SK-N-SH treated with all-trans-retinoic acid at 6 μM for 48 hours (cell line): ENCODE results near the gene GREM1.
A peak's percentile ranks its signal among the peaks of the same experiment; 100 is the strongest.

ENCODE experiments used
- ATAC-seq: fragments of 200-7000 bp; cut with Tn5 transposase; 3 replicates; pipeline ENCODE4 v1.9.1; 2020; ENCODE audit warnings: mild to moderate bottlenecking, moderate library complexity
- ARNTL ChIP-seq: fragments of 450-650 bp; formaldehyde crosslinking; IDR thresholded peaks from 2 replicates; pipeline ENCODE4 v1.5.0; 2020; ENCODE audit warnings: low read depth, mild to moderate bottlenecking, moderate library complexity, borderline replicate concordance
- BACH2 ChIP-seq: fragments of 250-450 bp; sonication (Bioruptor Pico); IDR thresholded peaks from 2 replicates; pipeline ENCODE4 v1.9.0; 2021; ENCODE audit warnings: mild to moderate bottlenecking, borderline replicate concordance
- ESRRG ChIP-seq: fragments of 250-450 bp; sonication (Bioruptor Pico); IDR thresholded peaks from 2 replicates; pipeline ENCODE4 v1.6.1; 2021; ENCODE audit warnings: mild to moderate bottlenecking
- GLIS3 ChIP-seq: fragments of 250-450 bp; sonication (Bioruptor Pico); IDR thresholded peaks from 2 replicates; pipeline ENCODE4 v1.5.0; 2020; ENCODE audit warnings: mild to moderate bottlenecking, moderate library complexity
- OSR1 ChIP-seq: fragments of 250-450 bp; sonication (Bioruptor Pico); IDR thresholded peaks from 2 replicates; pipeline ENCODE4 v1.8.0; 2022; ENCODE audit warnings: moderate library complexity, mild to moderate bottlenecking, inconsistent platforms
- PPARA ChIP-seq: fragments of 250-450 bp; sonication (Bioruptor Pico); IDR thresholded peaks from 2 replicates; pipeline ENCODE4 v1.5.0; 2020; ENCODE audit warnings: mild to moderate bottlenecking, borderline replicate concordance
- RARB ChIP-seq: fragments of 250-450 bp; sonication (Bioruptor Pico); IDR thresholded peaks from 2 replicates; pipeline ENCODE4 v1.8.0; 2021; ENCODE audit warnings: mild to moderate bottlenecking, moderate library complexity
- SNAI2 ChIP-seq: fragments of 250-450 bp; sonication (Bioruptor Pico); IDR thresholded peaks from 2 replicates; pipeline ENCODE4 v1.5.0; 2020; ENCODE audit warnings: mild to moderate bottlenecking, moderate library complexity
- TCF4 ChIP-seq: fragments of 250-450 bp; sonication (Bioruptor Pico); IDR thresholded peaks from 2 replicates; pipeline ENCODE4 v1.8.0; 2021; ENCODE audit warnings: mild to moderate bottlenecking, moderate library complexity, borderline replicate concordance
- TOX ChIP-seq: fragments of 250-450 bp; sonication (Bioruptor Pico); IDR thresholded peaks from 2 replicates; pipeline ENCODE4 v1.8.0; 2021; ENCODE audit warnings: mild to moderate bottlenecking, moderate library complexity, borderline replicate concordance
- ZC3H10 ChIP-seq: fragments of 250-450 bp; sonication (Bioruptor Pico); IDR thresholded peaks from 2 replicates; pipeline ENCODE4 v1.5.1; 2021; ENCODE audit warnings: mild to moderate bottlenecking, moderate library complexity
- ZFP30 ChIP-seq: fragments of 450-650 bp; formaldehyde crosslinking; IDR thresholded peaks from 2 replicates; pipeline ENCODE4 v1.5.0; 2022; ENCODE audit warnings: mild to moderate bottlenecking, moderate library complexity
- ZNF8 ChIP-seq: fragments of 450-650 bp; formaldehyde crosslinking; IDR thresholded peaks from 2 replicates; pipeline ENCODE4 v1.5.0; 2020; ENCODE audit warnings: mild to moderate bottlenecking, moderate library complexity
- TF ChIP-seq, protein P1 (sequence below): fragments of 250-450 bp; sonication (Bioruptor Pico); IDR thresholded peaks from 2 replicates; pipeline ENCODE4 v1.8.0; 2020; ENCODE audit warnings: mild to moderate bottlenecking, moderate library complexity, borderline replicate concordance
- TF ChIP-seq, protein P2 (sequence below): fragments of 250-450 bp; sonication (Bioruptor Pico); IDR thresholded peaks from 2 replicates; pipeline ENCODE4 v1.5.1; 2020; ENCODE audit warnings: low read depth, mild to moderate bottlenecking, moderate library complexity
- TF ChIP-seq, protein P3 (sequence below): fragments of 250-450 bp; sonication (Bioruptor Pico); IDR thresholded peaks from 2 replicates; pipeline ENCODE4 v1.5.0; 2020; ENCODE audit warnings: mild to moderate bottlenecking, moderate library complexity
- TF ChIP-seq, protein P4 (sequence below): fragments of 250-450 bp; sonication (Bioruptor Pico); IDR thresholded peaks from 2 replicates; pipeline ENCODE4 v1.5.1; 2021; ENCODE audit warnings: mild to moderate bottlenecking, moderate library complexity

The GREM1 gene

DNA sequence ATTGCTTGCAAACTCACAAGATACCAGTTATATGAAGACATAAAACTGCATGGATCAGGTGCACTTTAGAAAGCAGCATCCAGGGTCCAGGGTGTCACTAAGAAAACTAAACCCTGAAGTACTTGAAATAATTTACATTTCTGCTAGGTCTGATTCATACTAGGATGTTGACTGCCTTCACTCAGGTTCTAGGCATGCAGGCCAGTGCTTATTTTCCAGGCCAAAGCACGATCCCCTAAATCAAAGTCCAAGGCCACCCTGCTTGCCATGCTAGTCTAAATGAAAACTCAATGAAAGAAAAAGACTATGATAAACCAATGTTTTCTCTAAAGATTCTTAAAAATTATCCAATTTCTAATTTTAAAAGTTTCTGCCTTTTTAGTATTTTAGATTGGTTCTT is 49.4 kb downstream of the GREM1 start:
- no peak for ATAC-seq
- TF ChIP-seq GLIS3 (CRISPR knock-in tag) (no peak), TCF4 (CRISPR knock-in tag) (no peak), ZFP30 (CRISPR knock-in tag) (no peak), ESRRG (CRISPR knock-in tag) (no peak), TOX (CRISPR knock-in tag) (no peak)

DNA sequence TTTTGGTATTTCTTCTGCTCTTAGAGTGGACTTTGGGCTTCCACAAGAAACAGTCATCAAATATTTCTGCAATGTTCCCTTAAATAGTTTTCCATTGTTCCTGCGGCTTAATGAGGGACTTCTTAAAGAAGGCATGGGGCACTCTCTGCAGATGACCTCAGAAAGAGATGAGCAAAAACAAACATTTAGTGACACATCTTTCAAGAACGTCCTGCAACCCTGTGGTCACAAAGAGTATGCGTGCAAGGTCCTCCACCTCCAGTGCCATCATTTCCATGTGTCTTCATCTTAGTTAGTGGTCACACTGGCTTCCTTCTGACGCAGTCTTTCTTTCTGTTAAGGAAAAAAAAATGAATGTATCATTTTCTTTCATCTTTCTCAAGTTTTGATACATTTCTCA is 56.2 kb downstream of the GREM1 start:
- TF ChIP-seq TCF4 (CRISPR knock-in tag): no peak
- TF ChIP-seq, protein P1, sequence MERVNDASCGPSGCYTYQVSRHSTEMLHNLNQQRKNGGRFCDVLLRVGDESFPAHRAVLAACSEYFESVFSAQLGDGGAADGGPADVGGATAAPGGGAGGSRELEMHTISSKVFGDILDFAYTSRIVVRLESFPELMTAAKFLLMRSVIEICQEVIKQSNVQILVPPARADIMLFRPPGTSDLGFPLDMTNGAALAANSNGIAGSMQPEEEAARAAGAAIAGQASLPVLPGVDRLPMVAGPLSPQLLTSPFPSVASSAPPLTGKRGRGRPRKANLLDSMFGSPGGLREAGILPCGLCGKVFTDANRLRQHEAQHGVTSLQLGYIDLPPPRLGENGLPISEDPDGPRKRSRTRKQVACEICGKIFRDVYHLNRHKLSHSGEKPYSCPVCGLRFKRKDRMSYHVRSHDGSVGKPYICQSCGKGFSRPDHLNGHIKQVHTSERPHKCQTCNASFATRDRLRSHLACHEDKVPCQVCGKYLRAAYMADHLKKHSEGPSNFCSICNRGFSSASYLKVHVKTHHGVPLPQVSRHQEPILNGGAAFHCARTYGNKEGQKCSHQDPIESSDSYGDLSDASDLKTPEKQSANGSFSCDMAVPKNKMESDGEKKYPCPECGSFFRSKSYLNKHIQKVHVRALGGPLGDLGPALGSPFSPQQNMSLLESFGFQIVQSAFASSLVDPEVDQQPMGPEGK (CRISPR knock-in tag): no peak
- TF ChIP-seq ARNTL: no peak
- TF ChIP-seq, protein P2, sequence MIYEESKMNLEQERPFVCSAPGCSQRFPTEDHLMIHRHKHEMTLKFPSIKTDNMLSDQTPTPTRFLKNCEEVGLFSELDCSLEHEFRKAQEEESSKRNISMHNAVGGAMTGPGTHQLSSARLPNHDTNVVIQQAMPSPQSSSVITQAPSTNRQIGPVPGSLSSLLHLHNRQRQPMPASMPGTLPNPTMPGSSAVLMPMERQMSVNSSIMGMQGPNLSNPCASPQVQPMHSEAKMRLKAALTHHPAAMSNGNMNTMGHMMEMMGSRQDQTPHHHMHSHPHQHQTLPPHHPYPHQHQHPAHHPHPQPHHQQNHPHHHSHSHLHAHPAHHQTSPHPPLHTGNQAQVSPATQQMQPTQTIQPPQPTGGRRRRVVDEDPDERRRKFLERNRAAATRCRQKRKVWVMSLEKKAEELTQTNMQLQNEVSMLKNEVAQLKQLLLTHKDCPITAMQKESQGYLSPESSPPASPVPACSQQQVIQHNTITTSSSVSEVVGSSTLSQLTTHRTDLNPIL (CRISPR knock-in tag): no peak
- TF ChIP-seq ZFP30 (CRISPR knock-in tag): no peak
- TF ChIP-seq, all 23 proteins: peak for 0

DNA sequence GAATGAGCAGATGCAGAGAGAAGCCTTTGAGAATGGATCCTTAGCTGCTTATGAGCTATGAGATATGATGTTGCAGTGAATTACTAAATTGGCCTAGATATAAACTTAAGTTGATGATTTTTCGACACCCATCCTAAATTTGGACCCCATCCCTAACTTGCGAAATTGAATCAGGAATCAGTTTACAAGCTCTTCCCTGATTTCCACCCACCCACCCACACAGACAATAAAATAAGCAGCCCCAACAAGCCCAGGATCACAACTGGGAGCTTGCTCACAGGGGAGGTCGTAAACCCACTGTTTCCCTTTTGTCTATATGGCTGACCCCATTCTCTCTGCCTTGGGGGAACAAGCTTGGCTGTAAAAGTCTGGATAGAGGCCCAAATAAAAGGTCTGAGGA is 57.3 kb downstream of the GREM1 start:
- ATAC-seq: no peak
- TF ChIP-seq, protein P2 (CRISPR knock-in tag): no peak
- no peak for TF ChIP-seq OSR1 (CRISPR knock-in tag)
- TF ChIP-seq ESRRG (CRISPR knock-in tag): no peak
- no peak for TF ChIP-seq PPARA (CRISPR knock-in tag)
- TF ChIP-seq RARB (CRISPR knock-in tag): no peak
- TF ChIP-seq BACH2 (CRISPR knock-in tag): no peak
- TF ChIP-seq, protein P3, sequence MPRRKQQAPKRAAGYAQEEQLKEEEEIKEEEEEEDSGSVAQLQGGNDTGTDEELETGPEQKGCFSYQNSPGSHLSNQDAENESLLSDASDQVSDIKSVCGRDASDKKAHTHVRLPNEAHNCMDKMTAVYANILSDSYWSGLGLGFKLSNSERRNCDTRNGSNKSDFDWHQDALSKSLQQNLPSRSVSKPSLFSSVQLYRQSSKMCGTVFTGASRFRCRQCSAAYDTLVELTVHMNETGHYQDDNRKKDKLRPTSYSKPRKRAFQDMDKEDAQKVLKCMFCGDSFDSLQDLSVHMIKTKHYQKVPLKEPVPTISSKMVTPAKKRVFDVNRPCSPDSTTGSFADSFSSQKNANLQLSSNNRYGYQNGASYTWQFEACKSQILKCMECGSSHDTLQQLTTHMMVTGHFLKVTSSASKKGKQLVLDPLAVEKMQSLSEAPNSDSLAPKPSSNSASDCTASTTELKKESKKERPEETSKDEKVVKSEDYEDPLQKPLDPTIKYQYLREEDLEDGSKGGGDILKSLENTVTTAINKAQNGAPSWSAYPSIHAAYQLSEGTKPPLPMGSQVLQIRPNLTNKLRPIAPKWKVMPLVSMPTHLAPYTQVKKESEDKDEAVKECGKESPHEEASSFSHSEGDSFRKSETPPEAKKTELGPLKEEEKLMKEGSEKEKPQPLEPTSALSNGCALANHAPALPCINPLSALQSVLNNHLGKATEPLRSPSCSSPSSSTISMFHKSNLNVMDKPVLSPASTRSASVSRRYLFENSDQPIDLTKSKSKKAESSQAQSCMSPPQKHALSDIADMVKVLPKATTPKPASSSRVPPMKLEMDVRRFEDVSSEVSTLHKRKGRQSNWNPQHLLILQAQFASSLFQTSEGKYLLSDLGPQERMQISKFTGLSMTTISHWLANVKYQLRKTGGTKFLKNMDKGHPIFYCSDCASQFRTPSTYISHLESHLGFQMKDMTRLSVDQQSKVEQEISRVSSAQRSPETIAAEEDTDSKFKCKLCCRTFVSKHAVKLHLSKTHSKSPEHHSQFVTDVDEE (CRISPR knock-in tag): no peak
- TF ChIP-seq TCF4 (CRISPR knock-in tag): no peak
- no peak for TF ChIP-seq SNAI2
- TF ChIP-seq, protein P4, sequence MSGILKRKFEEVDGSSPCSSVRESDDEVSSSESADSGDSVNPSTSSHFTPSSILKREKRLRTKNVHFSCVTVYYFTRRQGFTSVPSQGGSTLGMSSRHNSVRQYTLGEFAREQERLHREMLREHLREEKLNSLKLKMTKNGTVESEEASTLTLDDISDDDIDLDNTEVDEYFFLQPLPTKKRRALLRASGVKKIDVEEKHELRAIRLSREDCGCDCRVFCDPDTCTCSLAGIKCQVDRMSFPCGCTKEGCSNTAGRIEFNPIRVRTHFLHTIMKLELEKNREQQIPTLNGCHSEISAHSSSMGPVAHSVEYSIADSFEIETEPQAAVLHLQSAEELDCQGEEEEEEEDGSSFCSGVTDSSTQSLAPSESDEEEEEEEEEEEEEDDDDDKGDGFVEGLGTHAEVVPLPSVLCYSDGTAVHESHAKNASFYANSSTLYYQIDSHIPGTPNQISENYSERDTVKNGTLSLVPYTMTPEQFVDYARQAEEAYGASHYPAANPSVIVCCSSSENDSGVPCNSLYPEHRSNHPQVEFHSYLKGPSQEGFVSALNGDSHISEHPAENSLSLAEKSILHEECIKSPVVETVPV (CRISPR knock-in tag): no peak
- TF ChIP-seq TOX (CRISPR knock-in tag): no peak
- no peak for TF ChIP-seq ZC3H10 (CRISPR knock-in tag)
- no peak for TF ChIP-seq ARNTL

More for the DNA sequence above, 56.2 kb downstream of the GREM1 start:
- ATAC-seq: peak; percentile 83; the same call in 2 of the 3 replicates

DNA sequence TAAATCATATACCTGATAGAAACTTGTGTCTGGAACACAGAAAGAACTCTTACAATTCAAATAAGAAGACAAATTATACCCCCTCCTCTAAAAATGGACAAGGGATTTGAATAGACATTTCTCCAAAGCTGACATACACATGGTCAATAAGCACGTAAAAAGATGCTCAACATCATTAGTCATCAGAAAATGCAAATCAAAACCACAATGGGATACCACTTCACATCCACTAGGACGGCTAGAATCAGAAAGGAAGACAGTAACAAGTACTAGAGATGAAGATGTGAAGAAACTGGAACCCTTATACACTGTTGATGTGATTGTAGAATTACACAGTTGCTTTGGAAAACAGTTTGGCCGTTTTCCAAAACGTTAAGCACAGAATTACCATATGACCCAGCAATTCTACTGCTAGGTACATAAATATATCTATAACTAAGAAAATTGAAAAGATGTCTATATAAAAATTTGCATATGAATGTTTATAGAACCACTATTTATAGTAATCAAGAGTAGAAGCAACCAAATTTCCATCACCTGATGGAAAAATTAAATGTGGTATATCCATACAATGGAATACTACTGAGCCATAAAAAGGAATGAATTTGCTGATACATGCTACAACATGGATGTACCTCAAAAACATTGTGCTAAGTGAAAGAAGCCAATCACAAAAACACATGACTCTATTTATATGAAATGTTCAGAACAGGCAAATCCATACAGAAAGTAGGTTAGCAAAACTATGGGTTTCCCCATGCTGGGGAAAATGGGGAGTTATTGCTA is 60.8 kb downstream of the GREM1 start:
- no peak for ATAC-seq
- peak; percentile 100 for TF ChIP-seq ZNF8 (CRISPR knock-in tag)
- no peak for TF ChIP-seq RARB (CRISPR knock-in tag)
- TF ChIP-seq, all 23 proteins: peak for 1
